Chondrocyte (in vitro differentiated cells): Measurements from ENCODE around the gene AGPAT4. TPM values are rescaled to one million over a fixed set of nuclear protein-coding genes. Genes with fewer than 3 reads are reported as not detected.
A peak's percentile ranks its signal among the peaks of the same experiment; 100 is the strongest.

Experiments
- DNase-seq: peaks from one replicate; pipeline ENCODE4 v3.0.0; 2021; ENCODE audit warnings: mixed read lengths, low spot score
- H3K27ac Mint-ChIP-seq: one replicate; pipeline ENCODE4 v1.8.0; 2021; ENCODE audit warnings: mild to moderate bottlenecking, moderate library complexity, mixed read lengths; ENCODE audit not compliant: unreplicated experiment
- H3K27me3 Mint-ChIP-seq: 2 replicates; pipeline ENCODE4 v1.8.0; 2021; ENCODE audit warnings: low read depth, mixed read lengths
- H3K36me3 Mint-ChIP-seq: 2 replicates; pipeline ENCODE4 v1.8.0; 2021; ENCODE audit warnings: low read depth, mixed read lengths
- H3K4me1 Mint-ChIP-seq: 2 replicates; pipeline ENCODE4 v1.8.0; 2021; ENCODE audit warnings: low read depth, mild to moderate bottlenecking, mixed read lengths
- H3K4me3 Mint-ChIP-seq: one replicate; pipeline ENCODE4 v1.8.0; 2021; ENCODE audit warnings: mild to moderate bottlenecking, moderate library complexity, mixed read lengths; ENCODE audit not compliant: unreplicated experiment
- H3K9me3 Mint-ChIP-seq: 2 replicates; pipeline ENCODE4 v1.8.0; 2021; ENCODE audit warnings: low read depth, mixed read lengths
- CTCF ChIP-seq: fragments of 200-600 bp; sonication (generic); IDR thresholded peaks from 2 replicates; pipeline ENCODE4 v1.5.0; 2021; ENCODE audit warnings: antibody characterized with exemption, mild to moderate bottlenecking, moderate library complexity
- total RNA-seq: library from RNA; stranded (reverse); gene quantifications from 3 replicates; pipeline ENCODE4 v1.2.1, GENCODE V29; 2021

AGPAT4 gene
- total RNA-seq, 1 donor from 2014 or later, result 11.9 TPM

DNA sequence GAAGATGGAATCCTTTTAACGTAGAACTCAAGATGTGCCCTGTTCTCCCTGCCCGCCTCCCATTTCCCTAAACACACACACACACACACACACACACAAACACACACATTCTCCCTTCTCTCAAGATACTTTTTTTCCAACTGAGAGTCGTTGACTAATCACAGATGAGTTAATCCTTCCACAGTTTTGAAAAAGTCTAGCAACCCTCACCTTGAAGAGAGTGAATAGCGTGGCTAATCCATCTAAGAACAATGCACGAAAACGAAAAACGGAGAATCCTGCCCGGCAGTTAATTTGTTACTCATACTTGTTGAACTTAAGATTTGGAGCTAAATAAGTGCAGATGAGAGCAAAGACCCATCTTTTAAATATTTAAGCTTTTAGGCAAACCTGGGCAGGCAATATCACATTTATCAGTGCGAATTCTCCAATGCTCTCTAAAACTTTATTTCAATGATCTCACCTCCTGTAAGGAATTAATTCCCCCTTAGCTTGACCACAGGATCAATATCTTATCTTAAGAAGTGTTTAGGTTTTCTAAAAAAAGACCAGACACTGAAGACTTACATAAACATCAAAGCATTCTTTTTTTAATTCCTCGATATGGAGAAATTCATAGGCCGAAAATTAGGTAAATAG is 1.1 kb downstream of the AGPAT4 start:
- Mint-ChIP-seq H3K4me1 (peaks cover 32% of the 10 kb centered on the region), H3K27me3 (no peaks in the 10 kb centered on the region), H3K27ac (peak overlapping the region; percentile 96), H3K9me3 (no peaks in the 10 kb centered on the region), H3K36me3 (peaks cover 2% of the 10 kb centered on the region), H3K4me3 (peak overlapping the region; percentile 81)
- no peak for TF ChIP-seq CTCF
- no peak for DNase-seq

DNA sequence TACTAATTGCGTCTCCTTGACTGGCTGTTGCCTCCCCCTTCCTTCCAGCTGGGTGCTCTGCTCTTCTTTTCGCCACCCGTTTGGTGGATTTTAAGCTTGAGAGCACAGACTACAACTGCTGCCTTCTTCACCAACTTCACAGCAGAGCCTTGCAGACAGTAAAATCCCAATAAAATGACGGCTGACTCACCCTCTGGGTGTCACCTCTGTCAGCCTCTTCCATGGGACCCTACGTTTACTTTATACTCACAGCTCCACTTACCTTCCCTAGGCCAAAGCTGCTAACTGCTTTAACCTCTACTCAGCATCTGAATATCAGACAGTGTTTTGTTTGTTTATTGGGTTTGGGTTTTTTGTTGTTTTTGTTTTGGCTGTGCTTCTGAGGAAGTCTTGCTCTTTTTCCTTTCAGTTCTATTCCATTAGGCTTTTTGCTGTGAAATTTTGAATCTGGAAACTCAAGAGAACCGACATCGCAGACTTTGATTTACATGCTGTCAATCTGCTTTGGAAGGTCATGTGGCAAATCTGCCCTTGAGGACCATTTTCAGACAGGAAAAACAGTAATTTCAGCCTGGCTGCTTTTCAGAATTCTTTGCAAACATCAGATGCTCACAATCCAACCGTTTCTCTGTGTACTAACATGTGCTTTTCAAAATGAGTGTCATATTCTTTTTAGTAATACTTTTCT is 2.4 kb downstream of the AGPAT4 start:
- H3K4me1 Mint-ChIP-seq, result peaks cover 32% of the 10 kb centered on the region
- no peak for DNase-seq

GRCh38 chr6:161270116-161270515 is 3.7 kb downstream of the AGPAT4 start:
- H3K4me1 Mint-ChIP-seq, result peaks cover 32% of the 10 kb centered on the region

More for the DNA sequence above, 2.4 kb downstream of the AGPAT4 start:
- no peak overlapping the region for H3K27ac Mint-ChIP-seq
- TF ChIP-seq CTCF, result no peak
- H3K9me3 Mint-ChIP-seq, result no peaks in the 10 kb centered on the region
- no peaks in the 10 kb centered on the region for H3K27me3 Mint-ChIP-seq
- H3K36me3 Mint-ChIP-seq, result peaks cover 2% of the 10 kb centered on the region
- no peak overlapping the region for H3K4me3 Mint-ChIP-seq

GRCh38 chr6:161269310-161269709 is 4.6 kb downstream of the AGPAT4 start:
- peaks cover 29% of the 10 kb centered on the region for H3K4me1 Mint-ChIP-seq
- H3K27me3 Mint-ChIP-seq, result no peaks in the 10 kb centered on the region
- DNase-seq, result no peak
- H3K4me3 Mint-ChIP-seq, result no peak overlapping the region
- no peaks in the 10 kb centered on the region for H3K9me3 Mint-ChIP-seq
- no peak for TF ChIP-seq CTCF
- no peak overlapping the region for H3K27ac Mint-ChIP-seq
- H3K36me3 Mint-ChIP-seq, result peaks cover 4% of the 10 kb centered on the region

More at GRCh38 chr6:161270116-161270515, 3.7 kb downstream of the AGPAT4 start:
- no peak for DNase-seq
- TF ChIP-seq CTCF, result no peak
- no peaks in the 10 kb centered on the region for H3K9me3 Mint-ChIP-seq
- no peak overlapping the region for H3K4me3 Mint-ChIP-seq
- no peak overlapping the region for H3K27ac Mint-ChIP-seq
- no peaks in the 10 kb centered on the region for H3K27me3 Mint-ChIP-seq
- H3K36me3 Mint-ChIP-seq, result peaks cover 2% of the 10 kb centered on the region

GRCh38 chr6:161268531-161269210 is 5.2 kb downstream of the AGPAT4 start:
- H3K9me3 Mint-ChIP-seq, result no peaks in the 10 kb centered on the region
- no peak for DNase-seq
- no peaks in the 10 kb centered on the region for H3K27me3 Mint-ChIP-seq
- peaks cover 27% of the 10 kb centered on the region for H3K4me1 Mint-ChIP-seq
- H3K27ac Mint-ChIP-seq, result no peak overlapping the region
- peaks cover 4% of the 10 kb centered on the region for H3K36me3 Mint-ChIP-seq
- H3K4me3 Mint-ChIP-seq, result no peak overlapping the region
- TF ChIP-seq CTCF, result no peak
